MCF 10A (cell line): Measurements from ENCODE around the gene HOXB3. TPM values are rescaled to one million over a fixed set of nuclear protein-coding genes. Genes with fewer than 3 reads are reported as not detected.

Experiments used
- BruUV-seq: library from RNA; stranded (reverse); fragments of 400-500 nt; replicated peaks from 2 replicates; lab custom pipeline; 2021; lab: Mats Ljungman, UMichigan
- CTCF ChIA-PET: fragments of 300-600 bp; sonication (Branson Sonifier 250); formaldehyde crosslinking; extraction: SDS; loops from one replicate; lab custom pipeline; 2021; ENCODE audit warnings: antibody characterized with exemption, inconsistent platforms; lab: Yijun Ruan, JAX
- POLR2A ChIA-PET: fragments of 300-600, 350-650 bp; sonication (Branson Sonifier 250); formaldehyde crosslinking; extraction: SDS; loops from one replicate; lab custom pipeline; 2020; ENCODE audit warnings: antibody characterized with exemption, inconsistent platforms; lab: Yijun Ruan, JAX
- DNase-seq: peaks from one replicate; pipeline ENCODE4 v3.0.0-alpha.2; 2018; ENCODE audit not compliant: unreplicated experiment
- H3K27ac Mint-ChIP-seq: one replicate; pipeline ENCODE4 v1.8.0; 2022; ENCODE audit warnings: mild to moderate bottlenecking, low read depth, mixed read lengths; ENCODE audit not compliant: unreplicated experiment
- H3K27me3 Mint-ChIP-seq: one replicate; pipeline ENCODE4 v1.8.0; 2022; ENCODE audit warnings: mixed read lengths; ENCODE audit not compliant: insufficient read depth, unreplicated experiment
- H3K36me3 Mint-ChIP-seq: one replicate; pipeline ENCODE4 v1.8.0; 2022; ENCODE audit warnings: mild to moderate bottlenecking, moderate library complexity, mixed read lengths; ENCODE audit not compliant: insufficient read depth, unreplicated experiment
- H3K4me1 Mint-ChIP-seq: one replicate; pipeline ENCODE4 v1.8.0; 2022; ENCODE audit warnings: mixed read lengths; ENCODE audit not compliant: insufficient read depth, unreplicated experiment
- H3K4me3 Mint-ChIP-seq: one replicate; pipeline ENCODE4 v1.8.0; 2022; ENCODE audit warnings: mild to moderate bottlenecking, moderate library complexity, mixed read lengths; ENCODE audit not compliant: unreplicated experiment
- H3K9me3 Mint-ChIP-seq: one replicate; pipeline ENCODE4 v1.8.0; 2022; ENCODE audit warnings: mixed read lengths; ENCODE audit not compliant: unreplicated experiment
- intact Hi-C: fragments of 100-400 bp; cut with micrococcal nuclease; formaldehyde crosslinking; loops from 2 replicates; pipeline ENCODE4 v1.14.1; 2022
- total RNA-seq: library from RNA; stranded (reverse); gene quantifications from 2 replicates; pipeline ENCODE4 v1.2.3, GENCODE V29; 2022
- TF ChIP-seq, protein P1 (sequence below): fragments of 200-600 bp; IDR thresholded peaks from one replicate; pipeline ENCODE4 v1.8.0; 2022; ENCODE audit warnings: antibody characterized with exemption, mild to moderate bottlenecking; ENCODE audit not compliant: unreplicated experiment

The HOXB3 gene
- total RNA-seq, 1 experiment from 2014 or later = 0.79 TPM

DNA sequence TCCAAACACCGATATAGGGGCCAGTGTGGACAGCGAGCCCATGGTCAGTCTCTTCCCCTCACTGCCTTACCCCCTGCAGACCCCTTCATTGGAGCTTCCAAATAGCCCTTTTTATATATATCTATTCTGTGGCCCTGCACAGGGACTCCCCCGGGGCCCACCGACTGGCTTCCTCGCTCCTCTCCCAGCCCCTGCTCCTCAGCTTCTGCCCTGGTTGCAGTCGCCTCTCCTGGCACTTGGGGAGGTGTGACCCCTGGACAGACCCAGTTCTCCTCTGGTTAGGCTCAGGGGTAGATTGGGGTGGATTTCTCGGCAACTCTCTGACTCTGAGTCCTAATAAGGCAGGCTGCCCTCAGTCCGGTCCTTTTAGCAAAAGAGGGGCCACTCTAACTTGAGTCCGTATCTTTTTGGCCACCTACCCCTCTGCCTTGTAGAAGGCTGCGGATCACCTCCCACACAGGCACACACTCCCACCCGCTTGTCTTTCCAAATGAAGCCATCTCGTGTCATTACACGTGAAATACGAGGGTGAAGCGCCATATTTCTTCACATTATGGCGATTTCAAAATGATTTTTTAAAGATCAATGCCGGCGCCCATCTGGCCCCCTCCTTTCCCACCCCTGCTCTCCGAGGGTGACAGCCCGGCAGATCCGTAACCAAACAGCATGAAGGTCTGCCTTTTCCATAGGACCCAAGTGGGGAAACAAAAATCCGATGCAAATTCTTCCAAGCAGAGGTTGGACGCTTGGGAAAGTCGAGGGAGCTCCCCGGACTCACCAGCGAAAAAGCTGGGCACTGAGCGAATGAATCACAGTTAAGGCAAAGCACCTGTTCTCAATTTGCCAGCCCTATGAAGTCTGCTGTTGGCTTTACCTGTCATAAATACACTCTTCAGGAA is 37.8 kb upstream of the HOXB3 start:
- no peaks in the 10 kb centered on the region for H3K36me3 Mint-ChIP-seq
- H3K9me3 Mint-ChIP-seq = no peaks in the 10 kb centered on the region
- no peak overlapping the region for H3K27ac Mint-ChIP-seq
- TF ChIP-seq, protein P1, sequence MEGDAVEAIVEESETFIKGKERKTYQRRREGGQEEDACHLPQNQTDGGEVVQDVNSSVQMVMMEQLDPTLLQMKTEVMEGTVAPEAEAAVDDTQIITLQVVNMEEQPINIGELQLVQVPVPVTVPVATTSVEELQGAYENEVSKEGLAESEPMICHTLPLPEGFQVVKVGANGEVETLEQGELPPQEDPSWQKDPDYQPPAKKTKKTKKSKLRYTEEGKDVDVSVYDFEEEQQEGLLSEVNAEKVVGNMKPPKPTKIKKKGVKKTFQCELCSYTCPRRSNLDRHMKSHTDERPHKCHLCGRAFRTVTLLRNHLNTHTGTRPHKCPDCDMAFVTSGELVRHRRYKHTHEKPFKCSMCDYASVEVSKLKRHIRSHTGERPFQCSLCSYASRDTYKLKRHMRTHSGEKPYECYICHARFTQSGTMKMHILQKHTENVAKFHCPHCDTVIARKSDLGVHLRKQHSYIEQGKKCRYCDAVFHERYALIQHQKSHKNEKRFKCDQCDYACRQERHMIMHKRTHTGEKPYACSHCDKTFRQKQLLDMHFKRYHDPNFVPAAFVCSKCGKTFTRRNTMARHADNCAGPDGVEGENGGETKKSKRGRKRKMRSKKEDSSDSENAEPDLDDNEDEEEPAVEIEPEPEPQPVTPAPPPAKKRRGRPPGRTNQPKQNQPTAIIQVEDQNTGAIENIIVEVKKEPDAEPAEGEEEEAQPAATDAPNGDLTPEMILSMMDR = no peak
- BruUV-seq = no TSS peak
- H3K27me3 Mint-ChIP-seq = peaks cover 99% of the 10 kb centered on the region
- no peak overlapping the region for H3K4me3 Mint-ChIP-seq
- POLR2A ChIA-PET = interaction anchor here (0.6 to 1.1 kb wide), 3 partner anchors 9 to 308 kb away, joined by 3 read pairs; no protein-coding TSS in a partner anchor
- intact Hi-C loops = no loop called here
- CTCF ChIA-PET = interaction anchor here (0.6 to 1.3 kb wide), 2 partner anchors 9 to 405 kb away, joined by 3 to 4 read pairs; no protein-coding TSS in a partner anchor
- no peak for DNase-seq
- peaks cover 6% of the 10 kb centered on the region for H3K4me1 Mint-ChIP-seq

DNA sequence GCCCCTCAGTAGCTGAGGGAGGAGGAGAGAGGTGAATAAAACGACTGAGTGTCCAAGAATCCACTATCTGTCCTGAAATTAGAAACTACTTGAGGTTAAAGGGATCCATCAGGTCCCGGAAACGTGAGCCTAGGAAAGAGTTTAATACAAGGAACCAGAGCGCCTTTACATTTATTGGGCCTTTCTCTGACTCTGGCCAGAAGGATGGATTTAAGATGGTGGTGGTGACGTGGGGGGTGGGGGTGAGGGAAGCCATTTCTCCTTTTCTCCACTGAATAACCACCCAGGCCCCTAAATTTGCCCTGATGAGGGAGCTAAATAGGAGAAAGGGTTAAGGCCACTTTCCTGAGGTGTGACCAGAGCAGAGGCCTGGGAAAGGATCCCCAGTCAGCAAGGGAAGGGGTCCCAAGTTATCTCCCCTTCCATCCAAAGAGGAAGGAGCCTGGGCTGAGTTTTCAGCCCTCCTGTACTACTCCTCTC is 37.1 kb upstream of the HOXB3 start:
- no peak for DNase-seq
- H3K4me3 Mint-ChIP-seq = peak overlapping the region; percentile 72
- H3K36me3 Mint-ChIP-seq = peaks cover 5% of the 10 kb centered on the region
- no peak overlapping the region for H3K27ac Mint-ChIP-seq
- ChIA-PET CTCF (interaction anchor here (0.7 to 1.3 kb wide), 2 partner anchors 9 to 40 kb away, joined by 3 to 4 read pairs; no protein-coding TSS in a partner anchor), POLR2A (interaction anchor here (1.1 to 1.8 kb wide), 3 partner anchors 9 to 363 kb away, joined by 3 to 5 read pairs (median 3); no protein-coding TSS in a partner anchor)
- intact Hi-C loops = no loop called here
- TF ChIP-seq, protein P1 = no peak
- BruUV-seq = no TSS peak
- H3K4me1 Mint-ChIP-seq = peaks cover 6% of the 10 kb centered on the region
- H3K9me3 Mint-ChIP-seq = no peaks in the 10 kb centered on the region
- H3K27me3 Mint-ChIP-seq = peaks cover 99% of the 10 kb centered on the region

DNA sequence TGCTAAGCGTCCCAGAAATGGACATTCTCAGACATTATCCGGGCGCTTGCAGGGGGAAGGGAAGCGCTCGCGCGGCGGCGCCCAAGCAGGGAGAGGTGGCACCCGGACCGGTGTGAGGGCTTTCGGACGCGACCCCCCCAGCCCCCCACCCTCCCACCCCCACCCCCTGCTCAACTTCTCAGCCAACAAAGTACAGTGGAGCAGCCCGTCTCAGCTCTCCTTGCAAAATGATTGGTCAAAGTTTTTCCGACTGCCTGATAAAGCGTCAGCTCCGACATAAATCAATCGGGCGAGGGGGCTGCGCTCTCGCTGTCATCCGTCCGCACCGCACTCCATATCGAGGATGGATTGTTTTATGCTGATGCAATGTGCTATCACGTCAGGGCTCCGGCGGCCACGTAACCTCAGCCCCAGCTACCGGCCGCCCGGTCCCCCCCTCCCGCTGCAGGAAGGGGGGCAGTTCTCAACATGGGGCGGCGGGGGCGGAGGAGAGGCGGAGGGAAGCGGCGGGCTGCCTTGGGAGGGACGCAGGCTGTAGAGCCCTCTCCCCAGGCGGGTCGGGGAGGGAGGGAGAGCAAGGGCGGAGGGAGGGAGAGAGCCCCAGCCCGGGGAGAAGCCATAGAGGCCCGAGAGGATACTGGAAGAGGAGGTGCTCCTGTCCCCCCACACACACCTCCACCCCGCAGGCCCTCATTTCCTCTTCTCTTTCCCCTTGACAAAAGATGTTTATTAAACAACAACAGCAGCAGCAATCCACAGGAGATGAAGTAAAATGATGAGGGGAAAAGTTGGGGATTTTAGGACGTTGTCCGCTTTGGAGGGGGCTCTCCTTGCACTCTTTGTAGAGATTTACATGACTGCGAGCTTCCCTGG is 36.4 kb upstream of the HOXB3 start, which contains the start of gene HOXB9:
TSS of gene HOXB9 (minus strand) at position 114 of the 873 bp plus-strand sequence. CDS start at position 25, 89 bp downstream.
- TF ChIP-seq, protein P1 = no peak
- CTCF ChIA-PET = interaction anchor here (0.6 to 1.7 kb wide), 10 partner anchors 8 to 842 kb away, joined by 3 to 5 read pairs (median 3); no protein-coding TSS in a partner anchor
- H3K36me3 Mint-ChIP-seq = peaks cover 7% of the 10 kb centered on the region
- H3K4me3 Mint-ChIP-seq = peak within 1 kb of the TSS; percentile 72
- intact Hi-C loops = no loop called here
- H3K27me3 Mint-ChIP-seq = peaks cover 99% of the 10 kb centered on the region
- no peaks in the 10 kb centered on the region for H3K9me3 Mint-ChIP-seq
- DNase-seq = peak; percentile 11
- H3K4me1 Mint-ChIP-seq = peaks cover 6% of the 10 kb centered on the region
- POLR2A ChIA-PET = interaction anchor here (0.7 to 1.8 kb wide), 5 partner anchors 10 to 574 kb away, joined by 3 to 5 read pairs (median 3); partner anchors contain the start of gene SNF8
- no peak within 1 kb of the TSS for H3K27ac Mint-ChIP-seq
- no TSS peak for BruUV-seq
